ENCODE data around the gene ALKBH3. TPM values are rescaled to one million over a fixed set of nuclear protein-coding genes. Genes with fewer than 3 reads are reported as not detected.

ALKBH3 gene
- total RNA-seq, 2 experiments from 2014 or later, result 37.8 to 43.6 TPM

GRCh38 chr11:43943372-43943930 is 62.8 kb downstream of the ALKBH3 start:
- POLR2A ChIA-PET, result interaction anchor here (1.0 to 1.5 kb wide), 2 partner anchors 10 to 16 kb away, joined by 3 to 5 read pairs; no protein-coding TSS in a partner anchor
- Mint-ChIP-seq H3K27ac (peak overlapping the region; percentile 54), H3K4me1 (peaks cover 14% of the 10 kb centered on the region), H3K27me3 (peaks cover 58% of the 10 kb centered on the region), H3K4me3 (peak overlapping the region; percentile 83), H3K36me3 (no peaks in the 10 kb centered on the region), H3K9me3 (no peaks in the 10 kb centered on the region)
- ATAC-seq (ENCODE audit: low read depth) (no peak), DNase-seq (no peak)

GRCh38 chr11:43943931-43944751 is 63.5 kb downstream of the ALKBH3 start:
- Mint-ChIP-seq H3K36me3 (no peaks in the 10 kb centered on the region), H3K4me1 (peaks cover 14% of the 10 kb centered on the region), H3K9me3 (no peaks in the 10 kb centered on the region), H3K27me3 (peaks cover 64% of the 10 kb centered on the region), H3K4me3 (peak overlapping the region; percentile 83), H3K27ac (no peak overlapping the region)
- POLR2A ChIA-PET, result no interaction called here
- peak; percentile 15 for ATAC-seq (ENCODE audit: low read depth)
- peak; percentile 45 for DNase-seq

- Mint-ChIP-seq H3K36me3 (no peaks in the 10 kb centered on the region), H3K4me3 (peak overlapping the region; percentile 83), H3K27me3 (peaks cover 61% of the 10 kb centered on the region), H3K27ac (no peak overlapping the region), H3K9me3 (no peaks in the 10 kb centered on the region), H3K4me1 (peaks cover 14% of the 10 kb centered on the region)
- ATAC-seq (ENCODE audit: low read depth), result peak; percentile 51
- peak; percentile 87 for DNase-seq
- POLR2A ChIA-PET, result no interaction called here
Measured at GRCh38 chr11:43944761-43945311, 64.2 kb downstream of the ALKBH3 start.

- peaks cover 9% of the 10 kb centered on the region for H3K4me1 Mint-ChIP-seq
- no peak overlapping the region for H3K27ac Mint-ChIP-seq
Measured at GRCh38 chr11:43947003-43947500, 66.4 kb downstream of the ALKBH3 start.

GRCh38 chr11:43947815-43948214 is 67.2 kb downstream of the ALKBH3 start:
- Mint-ChIP-seq H3K4me3 (no peak overlapping the region), H3K4me1 (peaks cover 9% of the 10 kb centered on the region), H3K9me3 (no peaks in the 10 kb centered on the region), H3K36me3 (no peaks in the 10 kb centered on the region), H3K27ac (no peak overlapping the region), H3K27me3 (peaks cover 55% of the 10 kb centered on the region)
- no peak for ATAC-seq (ENCODE audit: low read depth)
- DNase-seq, result no peak
- POLR2A ChIA-PET, result no interaction called here

More at GRCh38 chr11:43947003-43947500, 66.4 kb downstream of the ALKBH3 start:
- Mint-ChIP-seq H3K4me3 (no peak overlapping the region), H3K9me3 (no peaks in the 10 kb centered on the region), H3K27me3 (peaks cover 52% of the 10 kb centered on the region), H3K36me3 (no peaks in the 10 kb centered on the region)
- ATAC-seq (ENCODE audit: low read depth), result no peak
- no peak for DNase-seq
- POLR2A ChIA-PET, result no interaction called here

GRCh38 chr11:43948341-43949225 is 68.0 kb downstream of the ALKBH3 start:
- H3K4me1 Mint-ChIP-seq, result peaks cover 7% of the 10 kb centered on the region
- ATAC-seq (ENCODE audit: low read depth) (no peak), DNase-seq (no peak)
- no peaks in the 10 kb centered on the region for H3K36me3 Mint-ChIP-seq
- H3K9me3 Mint-ChIP-seq, result no peaks in the 10 kb centered on the region
- H3K27me3 Mint-ChIP-seq, result peaks cover 55% of the 10 kb centered on the region
- POLR2A ChIA-PET, result no interaction called here
- no peak overlapping the region for H3K27ac Mint-ChIP-seq
- no peak overlapping the region for H3K4me3 Mint-ChIP-seq

- POLR2A ChIA-PET, result no interaction called here
- no peaks in the 10 kb centered on the region for H3K4me1 Mint-ChIP-seq
- H3K4me3 Mint-ChIP-seq, result no peak overlapping the region
- no peaks in the 10 kb centered on the region for H3K36me3 Mint-ChIP-seq
- DNase-seq, result no peak
- no peaks in the 10 kb centered on the region for H3K9me3 Mint-ChIP-seq
- ATAC-seq (ENCODE audit: low read depth), result no peak
- no peak overlapping the region for H3K27ac Mint-ChIP-seq
- peaks cover 45% of the 10 kb centered on the region for H3K27me3 Mint-ChIP-seq
Measured at GRCh38 chr11:43950311-43950855, 69.8 kb downstream of the ALKBH3 start.

GRCh38 chr11:43951231-43951630 is 70.6 kb downstream of the ALKBH3 start:
- no peak for DNase-seq
- Mint-ChIP-seq H3K27ac (no peak overlapping the region), H3K27me3 (peaks cover 41% of the 10 kb centered on the region), H3K4me3 (no peak overlapping the region), H3K9me3 (no peaks in the 10 kb centered on the region), H3K36me3 (no peaks in the 10 kb centered on the region), H3K4me1 (no peaks in the 10 kb centered on the region)
- ATAC-seq (ENCODE audit: low read depth), result no peak
- POLR2A ChIA-PET, result no interaction called here

GRCh38 chr11:43952020-43952400 is 71.4 kb downstream of the ALKBH3 start:
- Mint-ChIP-seq H3K9me3 (no peaks in the 10 kb centered on the region), H3K4me1 (no peaks in the 10 kb centered on the region), H3K36me3 (no peaks in the 10 kb centered on the region), H3K27me3 (peaks cover 34% of the 10 kb centered on the region), H3K4me3 (no peak overlapping the region), H3K27ac (no peak overlapping the region)
- ATAC-seq (ENCODE audit: low read depth) (no peak), DNase-seq (no peak)
- POLR2A ChIA-PET, result no interaction called here

- no peak for ATAC-seq (ENCODE audit: low read depth)
- Mint-ChIP-seq H3K27me3 (peaks cover 29% of the 10 kb centered on the region), H3K4me1 (no peaks in the 10 kb centered on the region), H3K27ac (no peak overlapping the region), H3K36me3 (no peaks in the 10 kb centered on the region), H3K4me3 (no peak overlapping the region), H3K9me3 (no peaks in the 10 kb centered on the region)
- DNase-seq, result no peak
- POLR2A ChIA-PET, result no interaction called here
Measured at GRCh38 chr11:43952401-43953342, 72.0 kb downstream of the ALKBH3 start.

GRCh38 chr11:43953521-43953920 is 72.9 kb downstream of the ALKBH3 start:
- Mint-ChIP-seq H3K4me1 (no peaks in the 10 kb centered on the region), H3K36me3 (no peaks in the 10 kb centered on the region), H3K27ac (no peak overlapping the region), H3K27me3 (peaks cover 28% of the 10 kb centered on the region), H3K4me3 (no peak overlapping the region), H3K9me3 (no peaks in the 10 kb centered on the region)
- DNase-seq (no peak), ATAC-seq (ENCODE audit: low read depth) (no peak)
- POLR2A ChIA-PET, result no interaction called here

- Mint-ChIP-seq H3K4me1 (no peaks in the 10 kb centered on the region), H3K4me3 (no peak overlapping the region), H3K36me3 (no peaks in the 10 kb centered on the region), H3K27me3 (peaks cover 21% of the 10 kb centered on the region), H3K27ac (no peak overlapping the region), H3K9me3 (no peaks in the 10 kb centered on the region)
- POLR2A ChIA-PET, result interaction anchor here (0.6 kb wide), 1 partner anchor 84 kb away, joined by 4 read pairs; no protein-coding TSS in a partner anchor
- ATAC-seq (ENCODE audit: low read depth), result no peak
- no peak for DNase-seq
Measured at GRCh38 chr11:43954241-43954640, 73.6 kb downstream of the ALKBH3 start.
